HG03280 (cell line): Measurements from ENCODE around the gene PISD.
"Not testable (repeated sequence)": the region's sequence is repeated elsewhere in the genome, so short reads cannot be mapped to it uniquely, and the experiment has no call there.

Experiments used
- ATAC-seq: cut with Tn5 transposase; IDR thresholded peaks from one replicate; pipeline ENCODE4 v1.9.1; 2021; ENCODE audit warnings: mild to moderate bottlenecking, moderate library complexity; ENCODE audit not compliant: unreplicated experiment

The PISD gene

DNA sequence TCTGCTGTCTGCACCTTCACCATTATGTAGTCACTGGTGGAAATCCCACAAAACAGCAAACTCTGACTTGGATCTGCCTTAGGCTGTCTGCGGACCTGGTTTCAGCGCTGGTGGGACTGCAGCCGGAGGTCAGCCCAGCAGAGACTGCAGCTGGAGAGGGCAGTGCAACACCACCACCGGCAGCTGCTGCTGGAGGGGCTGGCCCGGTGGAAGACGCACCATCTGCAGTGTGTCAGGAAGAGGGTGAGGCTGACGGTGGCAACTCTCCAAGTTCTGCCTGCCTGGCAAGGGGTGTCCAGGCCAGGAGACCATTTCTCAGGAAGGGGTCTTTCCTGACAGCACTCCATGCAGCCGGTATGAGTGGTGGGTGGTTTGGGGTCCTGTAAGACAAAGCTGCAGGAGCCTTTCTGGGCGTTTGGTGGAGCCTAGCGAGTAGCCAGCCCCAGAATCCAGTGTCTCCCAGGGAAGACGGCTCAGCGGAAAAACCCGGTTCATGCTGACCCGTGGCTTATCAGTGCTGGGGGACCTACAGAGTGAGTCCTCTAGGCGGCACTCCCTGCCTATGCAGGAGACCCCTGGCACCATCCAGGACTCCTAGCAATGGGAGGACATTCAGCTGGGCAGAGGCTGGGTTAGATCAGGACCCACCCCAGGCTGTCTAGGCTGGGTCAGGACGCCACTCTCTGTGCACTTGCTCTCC is 50.8 kb downstream of the PISD start:
- no peak for ATAC-seq

GRCh38 chr22:31610611-31611010 is 51.4 kb downstream of the PISD start:
- no peak for ATAC-seq

DNA sequence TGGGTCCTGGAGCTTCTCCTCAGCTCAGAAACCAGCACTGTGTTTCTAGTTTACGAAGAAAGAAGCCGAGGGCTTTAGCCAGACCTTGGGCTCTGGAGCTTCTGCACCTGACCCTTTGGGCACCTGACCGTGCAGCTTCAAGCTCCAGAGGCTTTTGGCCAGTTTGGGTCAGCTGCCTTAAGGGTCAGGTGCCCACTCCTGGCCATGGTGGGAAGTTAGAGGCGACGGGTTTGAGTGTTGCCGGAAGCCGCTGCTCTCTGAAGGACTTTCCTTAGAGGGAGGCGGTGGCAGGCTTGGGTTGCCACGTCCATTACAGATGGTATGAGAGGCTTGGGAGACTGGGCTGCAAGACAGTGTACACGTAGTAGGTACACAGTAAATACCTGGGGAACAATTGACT is 52.3 kb downstream of the PISD start:
- no peak for ATAC-seq

- no peak for ATAC-seq
Measured at GRCh38 chr22:31607696-31608095, 54.3 kb downstream of the PISD start.

DNA sequence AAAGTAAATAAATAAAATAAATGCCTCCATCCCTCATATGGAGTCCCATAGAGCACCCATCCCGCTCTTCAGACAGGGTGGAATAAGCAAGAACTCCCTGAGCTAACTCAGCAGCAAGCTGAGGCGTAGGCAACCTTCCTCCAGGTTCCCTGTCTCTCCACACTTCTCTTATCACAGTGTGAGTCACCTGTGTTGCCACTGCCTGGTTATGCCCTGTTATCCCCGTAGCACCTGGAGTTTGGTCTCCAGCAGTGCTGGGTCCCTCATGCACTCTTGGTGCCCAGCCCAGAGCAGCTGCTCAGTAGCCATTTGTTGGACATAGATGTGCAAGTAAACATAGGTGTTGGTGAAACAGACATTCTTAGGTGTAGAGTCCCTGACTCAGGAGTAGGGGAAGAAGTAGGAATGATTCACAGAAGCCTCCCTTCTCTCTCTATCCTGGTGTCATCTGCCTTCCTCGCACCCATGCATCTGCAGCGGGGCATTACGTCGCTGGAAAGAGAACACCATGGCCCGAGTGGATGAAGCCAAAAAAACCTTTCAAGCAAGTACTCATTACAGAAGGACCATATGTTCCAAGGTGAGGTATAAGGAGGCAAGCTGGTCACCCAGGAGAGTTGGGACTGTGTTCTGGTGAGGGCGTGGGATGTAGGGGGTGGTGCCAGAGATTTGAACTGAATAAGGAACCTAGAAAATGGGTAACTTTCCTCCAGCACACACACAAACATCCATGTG is 56.0 kb downstream of the PISD start:
- ATAC-seq: no peak

GRCh38 chr22:31604746-31605705 is 57.0 kb downstream of the PISD start:
- ATAC-seq: no peak

GRCh38 chr22:31604137-31604705 is 57.8 kb downstream of the PISD start:
- ATAC-seq: no peak

DNA sequence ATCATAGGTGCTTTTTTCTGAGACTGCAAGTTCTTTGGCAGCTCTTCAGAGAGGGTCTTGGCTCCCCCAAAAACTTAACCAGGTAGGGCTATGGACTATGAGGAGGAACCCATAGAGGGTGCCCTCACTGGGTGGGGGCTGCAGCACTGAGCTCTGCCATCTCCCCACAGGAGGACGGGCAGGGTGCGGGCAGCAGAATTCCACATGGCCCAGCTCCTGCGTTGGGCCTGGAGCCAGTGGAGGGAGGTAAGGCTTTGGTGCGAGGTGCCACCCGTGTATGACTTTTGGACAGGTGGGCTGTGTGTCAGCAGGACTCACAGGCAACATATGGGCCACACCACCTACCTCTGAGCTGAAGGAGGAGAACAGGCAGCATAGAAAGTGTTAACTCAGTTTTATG is 58.4 kb downstream of the PISD start:
- no peak for ATAC-seq

- no peak for ATAC-seq
Measured at GRCh38 chr22:31603081-31603525, 58.9 kb downstream of the PISD start.

DNA sequence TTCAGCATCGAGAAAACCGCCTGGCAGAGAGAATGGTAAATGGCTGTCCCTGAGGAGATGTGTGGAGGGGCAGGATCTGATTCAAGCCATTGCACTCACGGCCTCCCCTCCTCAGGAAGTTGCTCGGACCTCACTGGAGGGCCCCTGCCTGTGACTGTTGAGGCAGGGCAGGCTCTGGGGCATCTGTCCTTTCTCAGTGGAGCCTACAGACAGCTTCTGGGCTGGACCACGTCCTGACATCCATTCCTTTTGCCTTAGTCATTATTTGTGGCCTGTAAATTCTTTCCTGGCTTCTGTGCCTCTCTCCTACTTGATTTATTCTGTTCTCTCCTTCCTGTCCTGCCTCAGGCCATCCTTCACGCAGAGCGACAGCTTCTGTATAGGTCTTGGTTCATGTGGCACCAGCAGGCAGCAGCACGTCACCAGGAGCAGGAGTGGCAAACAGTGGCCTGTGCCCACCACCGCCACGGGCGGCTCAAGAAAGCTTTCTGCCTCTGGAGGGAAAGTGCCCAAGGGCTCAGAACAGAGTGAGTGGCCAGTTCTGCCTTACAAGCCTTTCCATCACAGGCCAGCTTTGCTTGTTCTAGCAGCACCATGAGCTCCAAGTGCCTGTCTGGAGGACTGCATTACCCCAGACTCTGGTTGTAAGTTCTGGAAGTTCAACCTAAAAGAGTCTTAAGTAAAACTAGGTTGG is 59.6 kb downstream of the PISD start:
- no peak for ATAC-seq

DNA sequence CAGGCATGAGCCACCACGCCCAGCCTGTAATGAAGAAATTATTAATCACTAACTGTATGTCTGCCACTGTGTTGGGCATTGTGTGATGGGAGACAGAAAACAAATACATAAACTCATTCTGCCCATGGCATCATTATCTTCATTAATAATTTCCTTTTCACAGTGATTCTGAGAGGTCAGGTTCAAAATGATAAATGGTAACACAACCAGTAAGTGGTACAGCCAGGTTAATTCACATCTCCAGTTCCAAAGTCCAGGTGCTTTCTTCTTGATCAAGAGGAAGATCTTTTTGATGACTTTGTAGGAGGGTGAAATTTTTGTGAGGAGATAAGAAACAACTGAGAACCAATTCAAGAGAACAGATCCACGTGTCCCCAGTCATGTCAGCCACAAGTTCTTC is 66.7 kb downstream of the PISD start:
- ATAC-seq: no peak

- ATAC-seq: not testable (repeated sequence)
Measured at GRCh38 chr22:31590161-31590560, 71.9 kb downstream of the PISD start.

GRCh38 chr22:31588970-31589675 is 72.9 kb downstream of the PISD start:
- no peak for ATAC-seq

GRCh38 chr22:31586137-31586920 is 75.7 kb downstream of the PISD start:
- ATAC-seq: no peak

- no peak for ATAC-seq
Measured at GRCh38 chr22:31585161-31585859, 76.7 kb downstream of the PISD start.

DNA sequence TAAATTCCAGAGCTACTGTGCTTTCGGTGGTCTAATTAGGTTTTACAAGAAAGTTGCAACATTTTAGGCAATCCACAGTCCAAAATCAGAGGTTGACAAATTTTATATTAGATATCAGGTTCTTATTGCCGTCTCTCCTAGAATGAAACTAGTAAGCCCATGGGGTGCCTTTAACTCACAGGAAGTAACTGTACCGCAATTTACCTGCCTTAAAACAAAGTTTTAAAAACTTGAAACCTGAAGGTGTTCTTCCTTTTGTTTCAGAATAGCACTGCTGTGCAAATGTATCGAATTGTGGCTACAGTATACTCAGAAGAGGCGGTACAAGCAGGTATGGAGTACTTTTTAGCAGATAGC is 77.2 kb downstream of the PISD start:
- ATAC-seq: no peak

- no peak for ATAC-seq
Measured at GRCh38 chr22:31583861-31584485, 78.0 kb downstream of the PISD start.

GRCh38 chr22:31579835-31580242 is 82.2 kb downstream of the PISD start:
- no peak for ATAC-seq
